Measurements from ENCODE around the gene B3GALT4. TPM values are rescaled to one million over a fixed set of nuclear protein-coding genes. Genes with fewer than 3 reads are reported as not detected.

B3GALT4 gene
- total and polyA plus RNA-seq, 2 of the 13 experiments (the other 11 are each of a cell fraction or from before 2014, with no cell fraction given): 0.04 to 0.27 TPM

GRCh38 chr6:33314943-33315792 is 38.2 kb downstream of the B3GALT4 start:
- ChIA-PET POLR2A (no interaction called here), CTCF (ENCODE audit: low intra/inter-chr PET ratio, low total read pairs) (no interaction called here)
- Histone ChIP-seq H3K27ac (ENCODE audit: extremely low read length, insufficient read depth, low read length) (peak overlapping the region; percentile 83), H3K4me1 (ENCODE audit: insufficient read depth, low read length) (peaks cover 44% of the 10 kb centered on the region), H3K4me2 (ENCODE audit: low read depth, low read length) (0 out of 2 replicates have a peak overlapping the region, but pooled peaks have one; percentile 94), H3K9me3 (ENCODE audit: low read length) (no peaks in the 10 kb centered on the region), H3K27me3 (ENCODE audit: control insufficient read depth in 1 of 2, insufficient read depth in 2 of 2, low read length in 2 of 2) (no peaks in the 10 kb centered on the region; a peak in 1 of 5 replicates), H2AFZ (ENCODE audit: low read length) (no peak overlapping the region), H3K9ac (ENCODE audit: insufficient read depth, low read depth, low read length) (no peak overlapping the region), H3K4me3 (replicated peaks in 1 of 3; ENCODE audit: insufficient read depth in 1 of 3, low read depth in 2 of 3, low read length in 3 of 3) (peak overlapping the region in 1 of 3 experiments; percentile 98; a peak in 2 of 6 replicates), H3K79me2 (ENCODE audit: insufficient read depth, low read length) (peaks cover 20% of the 10 kb centered on the region), H4K20me1 (ENCODE audit: insufficient read depth, low read length) (peaks cover 3% of the 10 kb centered on the region; the same call in 1 of the 2 replicates), H3K36me3 (replicated peaks in 1 of 2; ENCODE audit: control insufficient read depth in 1 of 2, insufficient read depth in 2 of 2, low read length in 2 of 2) (peaks cover 5 to 17% of the 10 kb centered on the region in 2 experiments)
- in situ Hi-C loops (cut with HindIII; ENCODE audit: extremely low pct_ligation_motif_present, low pct_unique_long_range_greater_than_20kb) (no loop called here), intact Hi-C loops (cut with micrococcal nuclease; ENCODE audit: unreplicated experiment) (loop anchor here (5.0 kb wide), 1 partner anchor 43 kb away; the partner anchor contains the start of genes RPS18 and VPS52)
- DNase-seq (ENCODE audit: low spot score) (no peak), ATAC-seq (no peak), FAIRE-seq (no peak)
- BruUV-seq (replicated peaks): no TSS peak
- WGBS (ENCODE audit: low lambda C conversion rate): 92% methylated on average over 47 of the region's 47 CpGs
- TF ChIP-seq DZIP1 (CRISPR knock-in tag; IDR thresholded peaks at IDR 0.05) (no peak), EHMT2 (IDR thresholded peaks at IDR 0.05; ENCODE audit: borderline replicate concordance, low read depth, low read length) (no peak), FLYWCH1 (CRISPR knock-in tag; IDR thresholded peaks at IDR 0.05) (no peak), ATF2 (CRISPR knock-in tag; IDR thresholded peaks at IDR 0.05) (no peak), TCF12 (IDR thresholded peaks at IDR 0.05) (no peak), TCF12 (CRISPR knock-in tag; IDR thresholded peaks at IDR 0.05) (no peak), ZNF576 (CRISPR knock-in tag; IDR thresholded peaks at IDR 0.05) (no peak), NFATC3 (CRISPR knock-in tag; IDR thresholded peaks at IDR 0.05) (no peak), IRX3 (CRISPR knock-in tag; IDR thresholded peaks at IDR 0.05; ENCODE audit: borderline replicate concordance, low read depth) (no peak), NR3C1 (CRISPR knock-in tag; IDR thresholded peaks at IDR 0.05) (no peak), MIER3 (CRISPR knock-in tag; IDR thresholded peaks at IDR 0.05; ENCODE audit: borderline replicate concordance) (no peak), ZNF441 (CRISPR knock-in tag; IDR thresholded peaks at IDR 0.05; ENCODE audit: borderline replicate concordance) (no peak), ZNF251 (CRISPR knock-in tag; IDR thresholded peaks at IDR 0.05) (no peak), RBM22 (optimal IDR thresholded peaks at IDR 0.05; ENCODE audit: low read length) (no peak), PREB (CRISPR knock-in tag; IDR thresholded peaks at IDR 0.05) (no peak), ZNF430 (CRISPR knock-in tag; IDR thresholded peaks at IDR 0.05) (no peak), ZNF34 (CRISPR knock-in tag; IDR thresholded peaks at IDR 0.05; ENCODE audit: borderline replicate concordance) (no peak)
- TF ChIP-seq, protein P1, sequence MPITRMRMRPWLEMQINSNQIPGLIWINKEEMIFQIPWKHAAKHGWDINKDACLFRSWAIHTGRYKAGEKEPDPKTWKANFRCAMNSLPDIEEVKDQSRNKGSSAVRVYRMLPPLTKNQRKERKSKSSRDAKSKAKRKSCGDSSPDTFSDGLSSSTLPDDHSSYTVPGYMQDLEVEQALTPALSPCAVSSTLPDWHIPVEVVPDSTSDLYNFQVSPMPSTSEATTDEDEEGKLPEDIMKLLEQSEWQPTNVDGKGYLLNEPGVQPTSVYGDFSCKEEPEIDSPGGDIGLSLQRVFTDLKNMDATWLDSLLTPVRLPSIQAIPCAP (CRISPR knock-in tag; IDR thresholded peaks at IDR 0.05; ENCODE audit: low read depth): no peak
